GM19395 (cell line): ENCODE data around the gene TRPM1.

Experiments
- ATAC-seq: cut with Tn5 transposase; IDR thresholded peaks from one replicate; pipeline ENCODE4 v1.9.1; 2021; ENCODE audit warnings: mild to moderate bottlenecking, moderate library complexity; ENCODE audit not compliant: unreplicated experiment

The TRPM1 gene

GRCh38 chr15:30984542-30984941 lies 117.0 kb downstream of the TRPM1 start:
- ATAC-seq, result no peak

DNA sequence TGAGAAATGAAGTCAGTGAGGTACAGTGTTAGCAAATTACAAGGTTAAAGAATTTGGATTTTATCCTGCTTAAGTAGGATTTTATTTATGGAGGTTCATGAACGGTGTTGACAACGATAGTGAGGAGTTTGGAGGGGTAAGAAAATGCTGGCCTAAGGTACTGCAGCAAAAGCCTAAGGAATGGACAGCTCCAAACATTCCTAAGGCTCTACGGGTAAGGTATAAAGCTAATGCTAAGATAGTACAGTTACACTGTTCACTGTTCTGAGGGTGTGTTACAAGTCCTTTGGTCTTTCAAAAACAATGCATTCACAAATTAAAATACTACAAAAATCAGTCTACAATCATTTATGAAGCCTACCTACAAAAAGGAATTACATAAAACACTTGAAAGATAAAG lies 117.4 kb downstream of the TRPM1 start:
- ATAC-seq, result no peak

- ATAC-seq, result no peak
Observed at GRCh38 chr15:30979457-30979856, 122.1 kb downstream of the TRPM1 start.

DNA sequence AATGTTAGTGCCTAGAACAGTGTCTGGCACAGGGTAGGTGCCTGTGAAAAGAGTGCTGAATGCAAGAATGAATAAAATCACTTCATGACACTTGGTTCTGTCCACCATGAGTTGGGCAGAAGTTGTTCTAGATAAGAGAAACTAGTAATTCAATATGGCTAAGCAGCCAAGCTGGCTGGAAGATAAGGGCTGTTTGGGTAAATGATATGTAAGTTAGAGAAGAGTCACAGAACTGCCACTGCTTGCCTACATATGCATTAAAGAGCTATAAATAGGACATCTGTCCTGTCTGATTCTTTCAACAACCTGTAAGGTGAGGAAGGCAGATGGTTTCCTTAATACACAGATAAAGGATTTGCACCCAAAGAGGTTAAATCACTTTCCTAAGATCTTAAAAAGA lies 123.2 kb downstream of the TRPM1 start:
- no peak for ATAC-seq

- ATAC-seq, result no peak
Observed at GRCh38 chr15:30974112-30974511, 127.4 kb downstream of the TRPM1 start.

- ATAC-seq, result no peak
Observed at GRCh38 chr15:30973379-30973778, 128.1 kb downstream of the TRPM1 start.

GRCh38 chr15:30969724-30970123 lies 131.8 kb downstream of the TRPM1 start:
- no peak for ATAC-seq

GRCh38 chr15:30963681-30964080 lies 137.8 kb downstream of the TRPM1 start:
- no peak for ATAC-seq

DNA sequence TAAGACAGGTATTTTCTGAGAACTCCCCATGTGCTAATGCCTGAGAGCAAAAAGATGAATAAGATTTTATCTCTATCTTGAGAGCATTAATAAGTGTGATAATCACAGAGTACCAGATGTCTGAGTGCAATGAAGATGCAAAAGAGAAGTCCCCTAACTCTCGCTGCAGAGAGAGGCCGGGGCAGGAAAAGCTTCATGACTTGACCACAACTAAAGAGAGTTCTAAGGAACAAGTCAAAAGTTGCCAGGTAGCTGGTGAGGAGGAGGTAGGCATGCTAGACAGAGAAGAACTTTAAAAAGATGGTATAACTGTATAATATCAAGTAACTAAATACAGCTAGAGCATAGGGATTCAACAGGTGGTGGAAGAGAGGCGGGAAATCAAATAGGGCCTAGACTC lies 138.9 kb downstream of the TRPM1 start:
- no peak for ATAC-seq

GRCh38 chr15:30962079-30962478 lies 139.4 kb downstream of the TRPM1 start:
- no peak for ATAC-seq

GRCh38 chr15:30958219-30958618 lies 143.3 kb downstream of the TRPM1 start:
- no peak for ATAC-seq

GRCh38 chr15:30956216-30957124 lies 145.1 kb downstream of the TRPM1 start:
- ATAC-seq, result no peak

- no peak for ATAC-seq
Observed at GRCh38 chr15:30954674-30955073, 146.9 kb downstream of the TRPM1 start.

- no peak for ATAC-seq
Observed at GRCh38 chr15:30953731-30954378, 147.7 kb downstream of the TRPM1 start.

DNA sequence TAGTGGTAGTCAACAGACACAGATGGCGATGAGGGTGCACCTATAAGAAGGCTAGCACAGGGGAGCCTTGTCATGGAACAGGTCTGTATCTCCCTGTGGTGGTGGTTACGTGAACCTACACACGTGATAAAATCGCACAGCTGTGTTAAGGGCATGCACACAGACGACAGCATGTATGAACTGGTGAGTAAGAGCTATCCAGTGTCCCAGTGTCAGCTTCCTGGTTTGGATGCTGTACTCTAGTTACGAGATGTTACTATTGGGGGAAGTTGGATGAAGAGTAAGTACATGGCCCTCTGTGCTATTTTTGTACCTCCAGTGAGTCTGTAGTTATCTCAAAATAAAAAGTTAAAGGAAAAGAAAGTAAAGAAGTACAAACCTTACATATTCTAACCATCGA lies 148.3 kb downstream of the TRPM1 start:
- ATAC-seq, result no peak
